CD14-positive monocyte (primary cell): Measurements from ENCODE around the gene PTPRE. TPM values are rescaled to one million over a fixed set of nuclear protein-coding genes. Genes with fewer than 3 reads are reported as not detected.

Source experiments
- DNase-seq, 3 donors: peaks; one replicate each; pipeline ENCODE4 v3.0.0-alpha.2; 2011 to 2022
- H2AFZ ChIP-seq: 2 replicates; pipeline ENCODE4 v1.6.0; 2012; ENCODE audit warnings: mild to moderate bottlenecking, low read depth, low read length, inconsistent platforms; ENCODE audit not compliant: insufficient read depth, poor library complexity, severe bottlenecking
- H3K27ac ChIP-seq, 2 donors: 1 replicate in 1 of 2; 2 replicates in 1 of 2; pipeline ENCODE4 v1.5.1; 2012 to 2013; ENCODE audit warnings: low read length in 2 of 2, control low read depth in 1 of 2, inconsistent platforms in 1 of 2, low read depth in 1 of 2, mild to moderate bottlenecking in 1 of 2
- H3K27me3 ChIP-seq, 2 donors: one replicate each; pipeline versions ENCODE4 v1.6.0 to v1.6.1; 2011 to 2013; ENCODE audit warnings: low read length in 2 of 2; ENCODE audit not compliant: control insufficient read depth in 2 of 2, insufficient read depth in 2 of 2
- H3K36me3 ChIP-seq, 2 donors: replicated peaks in 1 of 2; 1 replicate in 1 of 2; 2 replicates in 1 of 2; pipeline versions ENCODE4 v1.5.1 to v1.6.1; 2012 to 2013; ENCODE audit warnings: low read length in 2 of 2, control low read depth in 1 of 2, inconsistent platforms in 1 of 2, mild to moderate bottlenecking in 1 of 2; ENCODE audit not compliant: insufficient read depth in 2 of 2, control insufficient read depth in 1 of 2
- H3K4me1 ChIP-seq, 2 donors: 1 replicate in 1 of 2; 2 replicates in 1 of 2; pipeline versions ENCODE4 v1.5.1 to v1.6.1; 2012 to 2013; ENCODE audit warnings: low read length in 2 of 2, control low read depth in 1 of 2, inconsistent platforms in 1 of 2, mild to moderate bottlenecking in 1 of 2, moderate library complexity in 1 of 2; ENCODE audit not compliant: insufficient read depth in 2 of 2, control insufficient read depth in 1 of 2
- H3K4me2 ChIP-seq: replicated peaks from 2 replicates; pipeline ENCODE3; 2012; ENCODE audit warnings: low read length, moderate library complexity, mild to moderate bottlenecking; ENCODE audit not compliant: poor library complexity, severe bottlenecking; ENCODE audit errors: extremely low read depth
- H3K4me3 ChIP-seq, 3 experiments: fragments of 200-600 bp in 1 of 3; sonication (generic) in 1 of 3; replicated peaks in 1 of 3; 1 replicate in 2 of 3; 2 replicates in 1 of 3; pipeline ENCODE4 v1.5.1; 2011 to 2013; ENCODE audit warnings: low read length in 3 of 3, mild to moderate bottlenecking in 3 of 3, control low read depth in 2 of 3, low read depth in 2 of 3, inconsistent platforms in 1 of 3, moderate library complexity in 1 of 3
- H3K79me2 ChIP-seq: 2 replicates; pipeline ENCODE4 v1.6.0; 2012; ENCODE audit warnings: mild to moderate bottlenecking, control low read depth, inconsistent platforms, low read length, moderate library complexity; ENCODE audit not compliant: insufficient read depth
- H3K9ac ChIP-seq: 2 replicates; pipeline ENCODE4 v1.6.0; 2017; ENCODE audit warnings: low read length, mild to moderate bottlenecking; ENCODE audit not compliant: insufficient read depth, poor library complexity, severe bottlenecking
- H3K9me3 ChIP-seq, 2 donors: replicated peaks in 1 of 2; 1 replicate in 1 of 2; 2 replicates in 1 of 2; pipeline versions ENCODE4 v1.5.1 to v1.6.1; 2012 to 2013; ENCODE audit warnings: low read length in 2 of 2, control low read depth in 1 of 2; ENCODE audit not compliant: control insufficient read depth in 1 of 2, insufficient read depth in 1 of 2
- H4K20me1 ChIP-seq: 2 replicates; pipeline ENCODE4 v1.6.0; 2012; ENCODE audit warnings: mild to moderate bottlenecking, low read length, control low read depth, moderate library complexity; ENCODE audit not compliant: insufficient read depth
- H3K27ac Mint-ChIP-seq, 7 donors: one replicate each; pipeline ENCODE4 v1.8.0; 2020; ENCODE audit warnings: mild to moderate bottlenecking in 7 of 7, mixed read lengths in 7 of 7, moderate library complexity in 6 of 7, inconsistent platforms in 2 of 7
- H3K27me3 Mint-ChIP-seq, 3 donors: one replicate each; pipeline ENCODE4 v1.8.0; 2021 to 2022; ENCODE audit warnings: low read depth in 3 of 3, mild to moderate bottlenecking in 3 of 3, mixed read lengths in 3 of 3, moderate library complexity in 3 of 3, inconsistent platforms in 1 of 3
- H3K36me3 Mint-ChIP-seq, 2 donors: one replicate each; pipeline ENCODE4 v1.8.0; 2020; ENCODE audit warnings: mixed read lengths in 2 of 2, inconsistent platforms in 1 of 2, mild to moderate bottlenecking in 1 of 2
- H3K4me1 Mint-ChIP-seq: one replicate; pipeline ENCODE4 v1.8.0; 2020; ENCODE audit warnings: mild to moderate bottlenecking, mixed read lengths
- H3K4me3 Mint-ChIP-seq, 2 donors: one replicate each; pipeline ENCODE4 v1.8.0; 2020; ENCODE audit warnings: mild to moderate bottlenecking in 2 of 2, mixed read lengths in 2 of 2, moderate library complexity in 1 of 2
- H3K9me3 Mint-ChIP-seq, 7 donors: one replicate each; pipeline ENCODE4 v1.8.0; 2020 to 2022; ENCODE audit warnings: mixed read lengths in 7 of 7, mild to moderate bottlenecking in 6 of 7, moderate library complexity in 6 of 7, inconsistent platforms in 2 of 7
- CTCF ChIP-seq: fragments of 200-600 bp; IDR thresholded peaks from one replicate; pipeline ENCODE4 v1.8.0; 2022; ENCODE audit warnings: antibody characterized with exemption, mild to moderate bottlenecking
- WGBS: methylation state at CpG from one replicate; pipeline ENCODE4 v1.1.5; 2013; ENCODE audit warnings: missing lambda C conversion rate; ENCODE audit not compliant: insufficient coverage; 5-methylcytosine and 5-hydroxymethylcytosine counted together
- intact Hi-C, 2 donors: fragments of 100-400 bp; cut with micrococcal nuclease; formaldehyde crosslinking; loops; one replicate each; pipeline versions ENCODE4 v1.15.0 to v1.15.1; 2023
- polyA plus RNA-seq, 3 donors: library from polyadenylated mRNA; depleted of rRNA in 1 of 3; unstranded in 2 of 3; stranded (reverse) in 1 of 3; fragments of 300-500 nt in 2 of 3; fragments of >200 nt in 1 of 3; fragmentation: Illumina TruSeq in 2 of 3; gene quantifications; 1 replicate in 2 of 3; 2 replicates in 1 of 3; pipeline ENCODE4 v1.2.3, GENCODE V29; 2012 to 2021

The PTPRE gene
- polyA plus RNA-seq, 3 donors, result 95.2 to 271 (median 125) TPM

- Histone ChIP-seq H3K36me3 (peaks cover 0 to 20% of the 10 kb centered on the region in 2 donors), H3K9me3 (no peaks in the 10 kb centered on the region), H3K4me2 (no peak overlapping the region), H3K27me3 (no peaks in the 10 kb centered on the region), H3K27ac (no peak overlapping the region), H2AFZ (no peak overlapping the region), H3K79me2 (peaks cover 94% of the 10 kb centered on the region), H3K4me3 (no peak overlapping the region), H3K4me1 (peaks cover 40 to 42% of the 10 kb centered on the region in 2 donors), H3K9ac (no peak overlapping the region), H4K20me1 (no peaks in the 10 kb centered on the region)
- no peak for DNase-seq
- H3K9me3 Mint-ChIP-seq, result no peaks in the 10 kb centered on the region
- WGBS, result 93% methylated on average over 5 of the region's 5 CpGs
- H3K27ac Mint-ChIP-seq, result peak overlapping the region in 1 of 7 donors; percentile 42
- H3K27me3 Mint-ChIP-seq, result no peaks in the 10 kb centered on the region
- H3K36me3 Mint-ChIP-seq, result peaks cover 8 to 20% of the 10 kb centered on the region in 2 donors
- peaks cover 45% of the 10 kb centered on the region for H3K4me1 Mint-ChIP-seq
- no peak overlapping the region for H3K4me3 Mint-ChIP-seq
- intact Hi-C loops, result loop anchor here (10.0 kb wide), 2 partner anchors 47 to 1343 kb away; partner anchors contain the start of gene MGMT (in 1 of the 2)
- no peak for TF ChIP-seq CTCF
These were observed 215.0 kb downstream of the PTPRE start for GRCh38 chr10:128121750-128122412.

- no peak overlapping the region for H3K4me2 ChIP-seq
- Mint-ChIP-seq H3K9me3 (no peaks in the 10 kb centered on the region), H3K36me3 (peaks cover 8 to 20% of the 10 kb centered on the region in 2 donors), H3K4me3 (peak overlapping the region in 1 of 2 donors; percentile 42), H3K4me1 (peaks cover 50% of the 10 kb centered on the region), H3K27ac (peak overlapping the region in 3 of 7 donors; percentile 3 to 66 (median 4)), H3K27me3 (peaks cover 0 to 3% (median 0%) of the 10 kb centered on the region in 3 donors)
- H3K9ac ChIP-seq, result no peak overlapping the region
- no peak overlapping the region for H2AFZ ChIP-seq
- no peaks in the 10 kb centered on the region for H4K20me1 ChIP-seq
- H3K9me3 ChIP-seq, result no peaks in the 10 kb centered on the region
- intact Hi-C loops, result loop anchor here (10.0 kb wide), 2 partner anchors 48 to 1342 kb away; partner anchors contain the start of gene MGMT (in 1 of the 2)
- H3K4me1 ChIP-seq, result peaks cover 46 to 50% of the 10 kb centered on the region in 2 donors
- TF ChIP-seq CTCF, result no peak
- no peaks in the 10 kb centered on the region for H3K27me3 ChIP-seq
- peak overlapping the region in 1 of 2 donors; percentile 5 for H3K27ac ChIP-seq
- H3K79me2 ChIP-seq, result peaks cover 83% of the 10 kb centered on the region
- no peak overlapping the region for H3K4me3 ChIP-seq
- H3K36me3 ChIP-seq, result peaks cover 0 to 17% of the 10 kb centered on the region in 2 donors
- WGBS, result no CpG with 5 or more reads among the region's 2 CpGs
- DNase-seq, result peak; percentile 10 to 42 (median 39)
These were observed 216.0 kb downstream of the PTPRE start for GRCh38 chr10:128122931-128123330.
